Peyer's patch (tissue), 4 donors: ENCODE results near the gene UVSSA.

Experiments
- CTCF ChIP-seq, 6 experiments: fragments of 450-650 bp in 4 of 6; fragments of 200-600 bp in 2 of 6; sonication (generic) in 1 of 6; IDR thresholded peaks; one replicate each; pipeline ENCODE4 v1.5.1; 2017 to 2019; ENCODE audit warnings: antibody characterized with exemption in 6 of 6, mild to moderate bottlenecking in 3 of 6, moderate library complexity in 1 of 6
- POLR2A ChIP-seq, 2 donors: fragments of 450-650 bp; IDR thresholded peaks; one replicate each; pipeline ENCODE4 v1.5.1; 2017; ENCODE audit warnings: antibody characterized with exemption in 2 of 2, mild to moderate bottlenecking in 2 of 2, moderate library complexity in 2 of 2

GRCh38 chr4:1398681-1399507 is 51.9 kb downstream of the UVSSA start:
- no peak for TF ChIP-seq CTCF (IDR thresholded peaks at IDR 0.05)
- no peak for TF ChIP-seq POLR2A (IDR thresholded peaks at IDR 0.05)
